ENCODE data around the gene ZMIZ1.
"Not testable (repeated sequence)": the region's sequence is repeated elsewhere in the genome, so short reads cannot be mapped to it uniquely, and the experiment has no call there.

ZMIZ1 gene

DNA sequence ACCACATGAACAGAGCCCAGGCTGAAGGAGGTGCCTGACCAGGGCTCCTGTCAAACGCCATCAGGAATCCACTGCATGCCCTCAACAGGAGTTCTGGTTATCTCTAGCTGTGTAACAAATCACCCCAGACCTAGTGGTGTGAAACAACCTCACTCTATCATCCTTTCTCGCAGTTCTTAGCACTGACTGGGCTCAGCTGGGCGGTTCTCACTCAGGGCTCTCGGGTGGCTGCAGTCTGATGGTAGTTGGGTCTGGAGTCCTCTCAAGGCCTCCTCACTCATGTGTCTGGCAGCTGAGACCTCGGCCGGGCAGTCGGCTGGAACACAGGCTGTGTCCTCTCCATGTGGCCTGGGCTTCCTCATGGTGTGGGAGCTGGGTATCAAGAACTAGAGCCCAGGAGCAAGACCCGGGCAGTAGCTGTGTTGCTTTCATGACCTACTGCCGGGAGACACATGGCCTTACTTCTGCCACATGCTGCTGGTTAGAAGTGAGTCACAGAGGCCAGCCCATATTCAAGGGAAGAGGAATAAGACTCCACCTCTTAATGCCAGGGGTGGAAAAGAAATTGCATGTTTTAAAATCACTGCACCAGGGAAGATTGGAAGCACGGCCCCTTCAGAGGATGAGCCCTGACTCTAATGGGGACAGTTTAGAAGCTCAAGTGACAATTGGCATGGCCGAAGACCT is 269.2 kb downstream of the ZMIZ1 start:
- not testable (repeated sequence) for H3K4me2 ChIP-seq (ENCODE audit: low read length); H3K27me3 ChIP-seq (ENCODE audit: insufficient read depth, low read length, poor library complexity); H4K8ac ChIP-seq (ENCODE audit: low read depth, low read length); H2AK5ac ChIP-seq (ENCODE audit: low read length); H3K18ac ChIP-seq (ENCODE audit: low read length); H3K79me2 ChIP-seq (ENCODE audit: control insufficient read depth, insufficient read depth, low read length); H4K5ac ChIP-seq (ENCODE audit: low read length); H2BK15ac ChIP-seq (replicated peaks; ENCODE audit: low read depth); H3K4me3 ChIP-seq (ENCODE audit: low read length); H3K4ac ChIP-seq (ENCODE audit: low read depth, low read length); H3K23ac ChIP-seq (ENCODE audit: low read length); H3K27ac ChIP-seq (ENCODE audit: low read depth, low read length); H3K56ac ChIP-seq (ENCODE audit: low read length); DNase-seq; H2BK5ac ChIP-seq (ENCODE audit: low read length); H3K79me1 ChIP-seq (ENCODE audit: low read length); H3K4me1 ChIP-seq (ENCODE audit: control insufficient read depth, low read depth, low read length); H3K36me3 ChIP-seq (ENCODE audit: control insufficient read depth, insufficient read depth, low read length); H3K9ac ChIP-seq (ENCODE audit: low read length); H2BK120ac ChIP-seq (ENCODE audit: low read depth, low read length)
- WGBS (ENCODE audit: extremely low coverage, insufficient coverage, low lambda C conversion rate): no CpG with 5 or more reads among the region's 11 CpGs

DNA sequence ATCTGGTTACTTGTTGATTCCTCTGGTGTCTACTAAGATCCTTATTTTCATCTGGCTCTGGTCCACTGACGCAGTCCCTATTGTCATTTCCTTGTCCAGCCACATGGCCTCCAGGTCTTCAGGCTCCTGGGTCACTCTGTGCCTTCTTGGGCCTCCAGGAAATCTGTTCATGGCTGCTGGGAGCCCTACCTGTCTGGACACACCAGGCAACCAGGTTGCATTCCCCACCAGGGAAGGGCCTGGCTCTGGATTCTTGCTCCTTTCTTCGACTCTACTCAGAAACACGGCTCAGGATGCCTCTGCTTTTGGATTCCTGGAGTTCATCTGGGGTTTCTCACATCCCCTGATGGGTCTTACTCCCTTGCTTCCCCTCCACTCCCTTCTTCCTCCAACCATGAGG is 270.5 kb downstream of the ZMIZ1 start:
- WGBS (ENCODE audit: extremely low coverage, insufficient coverage, low lambda C conversion rate): no CpG with 5 or more reads among the region's 3 CpGs
- Histone ChIP-seq H3K4me1 (ENCODE audit: control insufficient read depth, low read depth, low read length) (no peaks in the 10 kb centered on the region), H2AK5ac (ENCODE audit: low read length) (no peak overlapping the region), H3K9ac (ENCODE audit: low read length) (no peak overlapping the region), H3K27me3 (ENCODE audit: insufficient read depth, low read length, poor library complexity) (no peaks in the 10 kb centered on the region), H2BK120ac (ENCODE audit: low read depth, low read length) (no peak overlapping the region), H2BK5ac (ENCODE audit: low read length) (no peak overlapping the region), H3K4me2 (ENCODE audit: low read length) (no peak overlapping the region), H3K18ac (ENCODE audit: low read length) (no peak overlapping the region), H2BK15ac (replicated peaks; ENCODE audit: low read depth) (no peak overlapping the region), H4K8ac (ENCODE audit: low read depth, low read length) (no peak overlapping the region), H3K56ac (ENCODE audit: low read length) (no peak overlapping the region), H3K27ac (ENCODE audit: low read depth, low read length) (no peak overlapping the region), H3K79me1 (ENCODE audit: low read length) (no peaks in the 10 kb centered on the region), H3K79me2 (ENCODE audit: control insufficient read depth, insufficient read depth, low read length) (no peaks in the 10 kb centered on the region), H4K5ac (ENCODE audit: low read length) (no peak overlapping the region), H3K23ac (ENCODE audit: low read length) (no peak overlapping the region), H3K4ac (ENCODE audit: low read depth, low read length) (no peak overlapping the region), H3K36me3 (ENCODE audit: control insufficient read depth, insufficient read depth, low read length) (no peaks in the 10 kb centered on the region), H3K4me3 (ENCODE audit: low read length) (no peak overlapping the region)
- DNase-seq: no peak

DNA sequence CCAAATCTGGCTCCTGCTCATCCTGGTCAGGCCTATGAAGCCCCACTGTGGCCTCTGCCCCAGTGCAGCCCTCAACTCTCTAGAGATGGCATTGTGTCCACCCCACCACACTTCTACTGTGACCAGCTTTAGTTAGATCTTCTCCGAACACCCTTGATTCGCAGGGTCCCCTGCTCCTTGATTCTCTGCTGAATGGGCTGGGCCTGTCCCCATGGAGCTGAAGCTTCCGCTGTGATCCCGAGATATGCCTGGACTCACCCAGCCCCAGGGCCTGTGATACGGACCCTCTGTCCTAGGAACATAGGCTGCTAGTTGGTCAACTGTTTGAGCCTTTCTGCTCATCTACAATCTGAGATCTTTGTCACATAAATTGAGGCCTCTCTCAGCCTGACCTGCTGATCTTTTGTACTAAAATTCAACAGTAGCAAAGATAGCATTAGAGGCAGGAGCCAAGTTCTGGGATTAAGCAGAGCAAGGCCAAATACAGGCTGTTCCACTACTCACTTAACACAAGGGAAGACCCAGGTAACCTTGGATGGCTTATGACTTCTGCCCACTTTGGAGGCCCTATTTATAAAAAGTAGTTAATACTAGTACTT is 272.0 kb downstream of the ZMIZ1 start:
- H3K79me1 ChIP-seq (ENCODE audit: low read length): no peaks in the 10 kb centered on the region
- H3K56ac ChIP-seq (ENCODE audit: low read length): no peak overlapping the region
- no peak for DNase-seq
- H4K5ac ChIP-seq (ENCODE audit: low read length): no peak overlapping the region
- no peak overlapping the region for H2BK120ac ChIP-seq (ENCODE audit: low read depth, low read length)
- no peaks in the 10 kb centered on the region for H3K36me3 ChIP-seq (ENCODE audit: control insufficient read depth, insufficient read depth, low read length)
- no peak overlapping the region for H3K4me3 ChIP-seq (ENCODE audit: low read length)
- H3K4ac ChIP-seq (ENCODE audit: low read depth, low read length): no peak overlapping the region
- H3K4me1 ChIP-seq (ENCODE audit: control insufficient read depth, low read depth, low read length): no peaks in the 10 kb centered on the region
- H3K4me2 ChIP-seq (ENCODE audit: low read length): no peak overlapping the region
- no peak overlapping the region for H2AK5ac ChIP-seq (ENCODE audit: low read length)
- no CpG with 5 or more reads among the region's 5 CpGs for WGBS (ENCODE audit: extremely low coverage, insufficient coverage, low lambda C conversion rate)
- no peak overlapping the region for H4K8ac ChIP-seq (ENCODE audit: low read depth, low read length)
- H2BK5ac ChIP-seq (ENCODE audit: low read length): no peak overlapping the region
- no peak overlapping the region for H3K27ac ChIP-seq (ENCODE audit: low read depth, low read length)
- no peak overlapping the region for H3K23ac ChIP-seq (ENCODE audit: low read length)
- no peaks in the 10 kb centered on the region for H3K79me2 ChIP-seq (ENCODE audit: control insufficient read depth, insufficient read depth, low read length)
- H3K18ac ChIP-seq (ENCODE audit: low read length): no peak overlapping the region
- no peaks in the 10 kb centered on the region for H3K27me3 ChIP-seq (ENCODE audit: insufficient read depth, low read length, poor library complexity)
- no peak overlapping the region for H3K9ac ChIP-seq (ENCODE audit: low read length)
- no peak overlapping the region for H2BK15ac ChIP-seq (replicated peaks; ENCODE audit: low read depth)

DNA sequence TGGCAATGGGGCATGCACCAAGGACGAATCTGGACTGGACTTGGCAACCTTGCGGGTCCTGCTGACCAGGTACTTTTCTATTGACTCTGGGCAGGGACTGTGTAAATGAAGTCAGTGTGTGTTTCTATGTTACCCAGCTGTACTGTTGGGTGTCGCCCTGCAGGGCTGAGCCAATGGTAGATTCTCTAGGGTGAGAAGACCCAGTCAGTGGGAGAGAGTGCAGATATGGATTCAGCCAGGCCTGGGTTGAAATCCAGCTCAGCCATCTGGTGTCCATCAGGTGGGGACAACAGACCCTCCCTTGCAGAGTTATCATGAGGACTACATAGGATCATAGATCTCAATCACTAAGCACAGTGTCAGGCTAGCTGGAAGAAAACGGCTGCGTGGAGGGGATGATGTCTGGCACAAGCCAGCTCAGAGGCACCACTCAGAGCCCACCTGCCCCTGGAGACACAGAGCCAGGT is 273.6 kb downstream of the ZMIZ1 start:
- Histone ChIP-seq H3K79me1 (ENCODE audit: low read length) (no peaks in the 10 kb centered on the region), H2AK5ac (ENCODE audit: low read length) (no peak overlapping the region), H2BK15ac (replicated peaks; ENCODE audit: low read depth) (no peak overlapping the region), H3K36me3 (ENCODE audit: control insufficient read depth, insufficient read depth, low read length) (no peaks in the 10 kb centered on the region), H3K9ac (ENCODE audit: low read length) (no peak overlapping the region), H4K8ac (ENCODE audit: low read depth, low read length) (no peak overlapping the region), H2BK5ac (ENCODE audit: low read length) (no peak overlapping the region), H3K27ac (ENCODE audit: low read depth, low read length) (no peak overlapping the region), H2BK120ac (ENCODE audit: low read depth, low read length) (no peak overlapping the region), H3K79me2 (ENCODE audit: control insufficient read depth, insufficient read depth, low read length) (no peaks in the 10 kb centered on the region), H3K56ac (ENCODE audit: low read length) (no peak overlapping the region), H3K4me2 (ENCODE audit: low read length) (no peak overlapping the region), H3K18ac (ENCODE audit: low read length) (no peak overlapping the region), H3K23ac (ENCODE audit: low read length) (no peak overlapping the region), H3K4me3 (ENCODE audit: low read length) (no peak overlapping the region), H3K4me1 (ENCODE audit: control insufficient read depth, low read depth, low read length) (no peaks in the 10 kb centered on the region), H3K4ac (ENCODE audit: low read depth, low read length) (no peak overlapping the region), H4K5ac (ENCODE audit: low read length) (no peak overlapping the region), H3K27me3 (ENCODE audit: insufficient read depth, low read length, poor library complexity) (no peaks in the 10 kb centered on the region)
- no CpG with 5 or more reads among the region's 5 CpGs for whole genome bisulfite sequencing (ENCODE audit: extremely low coverage, insufficient coverage, low lambda C conversion rate)
- DNase-seq: no peak

DNA sequence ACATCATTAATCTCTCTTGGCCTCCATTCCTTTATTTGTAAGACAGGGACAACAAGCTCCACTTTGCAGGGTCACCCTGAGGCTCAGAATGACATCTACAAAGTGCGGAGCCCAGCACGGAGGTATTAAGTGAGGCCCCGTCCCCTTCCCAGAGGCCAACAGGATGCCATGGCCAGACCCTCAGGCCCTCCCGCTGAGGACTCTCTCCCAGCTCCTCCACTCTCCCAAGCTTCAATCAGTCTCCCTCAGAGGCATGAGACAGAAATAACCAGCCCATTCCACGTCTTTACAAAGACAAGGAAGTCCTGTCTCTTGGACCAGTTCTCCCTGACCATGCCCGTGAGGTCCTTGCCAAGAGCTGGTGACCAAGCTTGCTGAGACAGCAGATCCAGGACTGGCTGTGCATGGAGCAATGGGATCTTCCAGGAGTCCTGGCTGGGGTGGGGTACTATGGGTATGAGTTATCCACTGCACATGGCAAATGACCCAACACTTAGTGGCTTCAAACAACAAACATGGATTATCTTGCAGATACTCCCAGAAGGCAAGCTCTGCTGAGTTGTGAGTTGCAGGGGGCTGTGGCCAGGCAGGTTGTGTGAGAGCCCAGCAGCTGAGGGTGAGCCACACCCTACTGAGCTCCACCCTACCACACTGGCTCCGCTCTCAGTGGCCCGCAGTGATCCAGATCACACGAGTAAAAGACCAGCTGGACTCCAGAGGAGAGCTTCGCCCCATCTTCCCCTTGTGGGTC is 274.2 kb downstream of the ZMIZ1 start:
- Histone ChIP-seq H2BK5ac (ENCODE audit: low read length) (no peak overlapping the region), H4K8ac (ENCODE audit: low read depth, low read length) (no peak overlapping the region), H2AK5ac (ENCODE audit: low read length) (no peak overlapping the region), H3K4me1 (ENCODE audit: control insufficient read depth, low read depth, low read length) (no peaks in the 10 kb centered on the region), H3K56ac (ENCODE audit: low read length) (no peak overlapping the region), H3K36me3 (ENCODE audit: control insufficient read depth, insufficient read depth, low read length) (no peaks in the 10 kb centered on the region), H3K9ac (ENCODE audit: low read length) (no peak overlapping the region), H3K79me1 (ENCODE audit: low read length) (no peaks in the 10 kb centered on the region), H3K4ac (ENCODE audit: low read depth, low read length) (no peak overlapping the region), H3K4me3 (ENCODE audit: low read length) (no peak overlapping the region), H2BK15ac (replicated peaks; ENCODE audit: low read depth) (no peak overlapping the region), H3K27ac (ENCODE audit: low read depth, low read length) (no peak overlapping the region), H3K23ac (ENCODE audit: low read length) (no peak overlapping the region), H4K5ac (ENCODE audit: low read length) (no peak overlapping the region), H2BK120ac (ENCODE audit: low read depth, low read length) (no peak overlapping the region), H3K4me2 (ENCODE audit: low read length) (no peak overlapping the region), H3K27me3 (ENCODE audit: insufficient read depth, low read length, poor library complexity) (no peaks in the 10 kb centered on the region), H3K79me2 (ENCODE audit: control insufficient read depth, insufficient read depth, low read length) (no peaks in the 10 kb centered on the region), H3K18ac (ENCODE audit: low read length) (no peak overlapping the region)
- no peak for DNase-seq
- WGBS (ENCODE audit: extremely low coverage, insufficient coverage, low lambda C conversion rate): no CpG with 5 or more reads among the region's 10 CpGs

Data from mesendoderm (in vitro differentiated cells).